K562 (cell line): Measurements from ENCODE around the gene CCR2. TPM values are rescaled to one million over a fixed set of nuclear protein-coding genes. Genes with fewer than 3 reads are reported as not detected.

Experiments used
- CBFA2T2 ChIP-seq: fragments of 450-650 bp; conservative IDR thresholded peaks from 2 replicates; pipeline ENCODE4 v1.6.1; 2017; ENCODE audit warnings: mild to moderate bottlenecking
- ELF1 ChIP-seq: fragments of 200-800 bp; sonication (Bioruptor generic); IDR thresholded peaks from 2 replicates; pipeline ENCODE4 v1.6.1; 2016; ENCODE audit warnings: missing genetic modification characterization, missing compliant biosample characterization
- KAT2B ChIP-seq: IDR thresholded peaks from one replicate; pipeline ENCODE4 v1.6.1; 2012; ENCODE audit warnings: low read depth, mild to moderate bottlenecking, control low read depth, inconsistent platforms, low read length, moderate library complexity
- MTA3 ChIP-seq: fragments of 450-650 bp; formaldehyde crosslinking; IDR thresholded peaks from 2 replicates; pipeline ENCODE4 v1.6.1; 2017; ENCODE audit warnings: mild to moderate bottlenecking, borderline replicate concordance
- NRF1 ChIP-seq, 2 experiments: fragments of 450-650 bp; IDR thresholded peaks in 1 of 2; conservative IDR thresholded peaks in 1 of 2; 2 replicates each; pipeline ENCODE4 v1.6.1; 2014; ENCODE audit warnings: mild to moderate bottlenecking in 2 of 2
- PTBP1 ChIP-seq: fragments of 200-400 bp; formaldehyde crosslinking; IDR thresholded peaks from 2 replicates; pipeline ENCODE4 v1.6.1; 2017; ENCODE audit warnings: low read depth, low read length
- SMAD2 ChIP-seq: fragments of 150-350 bp; IDR thresholded peaks from 2 replicates; pipeline ENCODE4 v1.6.1; 2014; ENCODE audit warnings: low read depth, mild to moderate bottlenecking, low read length
- ZNF589 ChIP-seq: fragments of 200-800 bp; sonication (Bioruptor generic); IDR thresholded peaks from 2 replicates; pipeline ENCODE4 v1.6.1; 2016; ENCODE audit warnings: low read depth, missing genetic modification characterization, missing compliant biosample characterization
- ZNF79 ChIP-seq: fragments of 250-450 bp; sonication (Bioruptor Pico); IDR thresholded peaks from 2 replicates; pipeline ENCODE4 v1.4.0; 2020; ENCODE audit warnings: low read depth, mild to moderate bottlenecking, moderate library complexity
- polyA plus RNA-seq, 8 experiments: library from polyadenylated mRNA; depleted of rRNA in 4 of 8; stranded (reverse) in 5 of 8; unstranded in 3 of 8; fragments of >200 nt; fragmentation: Nextera tagmentation in 2 of 8; fragmentation: Illumina TruSeq in 1 of 8; extraction: Ambion mirVana in 2 of 8; extraction: Trizol in 1 of 8; gene quantifications; 2 replicates each; pipeline versions ENCODE4 v1.2.1 to v1.2.3, GENCODE V29; 2011 to 2014; ENCODE audit warnings: inconsistent platforms in 1 of 8, missing spikeins in 1 of 8
- total RNA-seq, 7 experiments: library from RNA; depleted of rRNA in 6 of 7; stranded (reverse); fragments of >200 nt in 6 of 7; fragmentation: Illumina TruSeq in 2 of 7; extraction: Trizol in 2 of 7; gene quantifications; 2 replicates each; pipeline versions ENCODE4 v1.2.1 to v1.2.3, GENCODE V29; 2011 to 2021; ENCODE audit warnings: low replicate concordance in 1 of 7
- TF ChIP-seq, protein P1 (sequence below), 2 experiments: fragments of 450-650 bp; IDR thresholded peaks; 2 replicates each; pipeline ENCODE4 v1.6.1; 2016; ENCODE audit warnings: mild to moderate bottlenecking in 2 of 2, borderline replicate concordance in 1 of 2, low read depth in 1 of 2, moderate library complexity in 1 of 2
- TF ChIP-seq, protein P2 (sequence below): sonication (generic); formaldehyde crosslinking; IDR thresholded peaks from 2 replicates; pipeline ENCODE4 v1.8.1; 2023; ENCODE audit warnings: missing genetic modification reagents, mild to moderate bottlenecking, borderline replicate concordance
- TF ChIP-seq, protein P3 (sequence below): fragments of 450-650 bp; IDR thresholded peaks from one replicate; pipeline ENCODE4 v1.6.1; 2018; ENCODE audit warnings: mild to moderate bottlenecking, moderate library complexity; ENCODE audit not compliant: partially characterized antibody

The CCR2 gene
- total and polyA plus RNA-seq, 9 of the 15 experiments (the other 6 are each of a cell fraction or from before 2014, with no cell fraction given) = not detected

DNA sequence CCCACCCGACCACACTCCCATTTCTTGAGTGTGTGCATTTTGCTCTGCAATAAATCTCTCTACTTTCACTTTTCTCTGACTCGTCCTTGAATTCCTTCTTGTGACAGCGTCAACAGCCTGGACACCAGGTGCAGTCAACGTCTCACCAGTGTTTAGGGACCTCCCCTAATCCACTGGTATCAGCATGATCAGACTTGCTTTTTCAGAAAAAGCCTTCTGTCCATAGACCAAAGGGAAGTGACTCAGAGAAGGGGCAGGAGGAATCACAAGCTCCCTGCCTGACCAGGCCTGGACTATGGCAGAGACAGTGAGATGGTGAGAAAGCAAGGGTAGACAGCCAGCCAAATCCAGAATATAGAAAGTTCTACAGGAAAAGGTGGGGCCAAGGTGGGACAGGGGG lies 32.3 kb downstream of the CCR2 start (continued):
- TF ChIP-seq, protein P1, sequence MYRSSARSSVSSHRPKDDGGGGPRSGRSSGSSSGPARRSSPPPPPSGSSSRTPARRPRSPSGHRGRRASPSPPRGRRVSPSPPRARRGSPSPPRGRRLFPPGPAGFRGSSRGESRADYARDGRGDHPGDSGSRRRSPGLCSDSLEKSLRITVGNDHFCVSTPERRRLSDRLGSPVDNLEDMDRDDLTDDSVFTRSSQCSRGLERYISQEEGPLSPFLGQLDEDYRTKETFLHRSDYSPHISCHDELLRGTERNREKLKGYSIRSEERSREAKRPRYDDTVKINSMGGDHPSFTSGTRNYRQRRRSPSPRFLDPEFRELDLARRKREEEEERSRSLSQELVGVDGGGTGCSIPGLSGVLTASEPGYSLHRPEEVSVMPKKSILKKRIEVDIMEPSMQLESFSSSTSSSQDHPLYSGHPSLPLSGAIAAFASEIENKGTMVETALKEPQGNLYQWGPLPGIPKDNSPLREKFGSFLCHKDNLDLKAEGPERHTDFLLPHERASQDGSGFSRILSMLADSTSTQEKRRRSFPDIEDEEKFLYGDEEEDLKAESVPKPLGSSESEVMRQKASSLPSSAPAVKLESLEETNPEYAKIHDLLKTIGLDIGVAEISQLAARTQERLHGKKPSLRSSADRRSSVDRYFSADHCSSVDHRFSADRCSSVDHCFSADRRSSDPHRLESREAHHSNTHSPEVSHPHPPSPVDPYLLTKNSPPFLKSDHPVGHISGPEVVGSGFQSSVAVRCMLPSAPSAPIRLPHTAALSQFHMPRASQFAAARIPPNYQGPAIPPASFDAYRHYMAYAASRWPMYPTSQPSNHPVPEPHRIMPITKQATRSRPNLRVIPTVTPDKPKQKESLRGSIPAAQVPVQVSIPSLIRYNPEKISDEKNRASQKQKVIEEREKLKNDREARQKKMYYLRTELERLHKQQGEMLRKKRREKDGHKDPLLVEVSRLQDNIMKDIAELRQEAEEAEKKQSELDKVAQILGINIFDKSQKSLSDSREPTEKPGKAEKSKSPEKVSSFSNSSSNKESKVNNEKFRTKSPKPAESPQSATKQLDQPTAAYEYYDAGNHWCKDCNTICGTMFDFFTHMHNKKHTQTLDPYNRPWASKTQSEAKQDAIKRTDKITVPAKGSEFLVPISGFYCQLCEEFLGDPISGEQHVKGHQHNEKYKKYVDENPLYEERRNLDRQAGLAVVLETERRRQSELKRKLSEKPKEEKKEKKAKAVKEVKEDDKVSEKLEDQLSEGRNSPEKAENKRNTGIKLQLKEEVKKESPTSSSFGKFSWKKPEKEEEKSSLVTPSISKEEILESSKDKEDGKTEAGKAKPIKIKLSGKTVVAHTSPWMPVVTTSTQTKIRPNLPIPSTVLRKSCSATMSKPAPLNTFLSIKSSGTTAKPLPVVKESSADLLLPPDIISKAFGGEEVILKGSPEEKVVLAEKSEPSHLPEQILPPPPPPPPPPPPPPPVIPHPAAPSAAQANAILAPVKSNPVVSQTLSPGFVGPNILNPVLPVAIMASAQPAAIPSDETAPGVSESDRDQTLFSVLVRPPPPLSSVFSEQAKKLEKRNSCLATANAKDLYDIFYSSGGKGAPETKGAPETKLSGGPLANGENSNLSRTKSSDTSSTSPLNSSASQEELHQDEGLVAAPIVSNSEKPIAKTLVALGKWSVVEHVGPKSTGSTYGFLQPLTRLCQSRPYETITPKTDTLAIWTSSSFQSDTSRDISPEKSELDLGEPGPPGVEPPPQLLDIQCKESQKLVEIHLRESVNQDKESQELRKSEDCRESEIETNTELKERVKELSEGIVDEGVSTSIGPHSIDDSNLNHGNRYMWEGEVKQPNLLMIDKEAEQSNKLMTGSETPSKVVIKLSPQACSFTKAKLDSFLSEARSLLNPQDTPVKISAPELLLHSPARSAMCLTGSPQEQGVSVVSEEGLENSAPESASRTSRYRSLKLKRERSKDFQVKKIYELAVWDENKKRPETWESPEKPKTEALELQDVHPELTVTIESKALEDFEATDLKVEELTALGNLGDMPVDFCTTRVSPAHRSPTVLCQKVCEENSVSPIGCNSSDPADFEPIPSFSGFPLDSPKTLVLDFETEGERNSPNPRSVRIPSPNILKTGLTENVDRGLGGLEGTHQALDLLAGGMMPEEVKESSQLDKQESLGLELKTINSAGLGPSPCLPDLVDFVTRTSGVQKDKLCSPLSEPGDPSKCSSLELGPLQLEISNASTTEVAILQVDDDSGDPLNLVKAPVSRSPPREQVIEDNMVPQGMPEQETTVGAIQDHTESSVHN (IDR thresholded peaks at IDR 0.05; ENCODE audit: borderline replicate concordance in 1 of 2, low read depth in 1 of 2) = 0 out of 4 replicates have a peak, but pooled peaks of 1 of the 2 experiments have one; percentile 16
- TF ChIP-seq ELF1 (tag) (no peak), NRF1 (conservative IDR thresholded peaks at IDR 0.05 in 1 of 2, IDR thresholded peaks at IDR 0.05 in 1 of 2) (peak in 1 of 2 experiments; percentile 37; a peak in 1 of 4 replicates), SMAD2 (no peak), ZNF79 (CRISPR knock-in tag) (no peak), ZNF589 (CRISPR knock-in tag) (peak; percentile 68; the same call in 1 of the 2 replicates), PTBP1 (no peak), CBFA2T2 (peak; percentile 47), MTA3 (no peak), KAT2B (no peak)
- TF ChIP-seq, protein P2, sequence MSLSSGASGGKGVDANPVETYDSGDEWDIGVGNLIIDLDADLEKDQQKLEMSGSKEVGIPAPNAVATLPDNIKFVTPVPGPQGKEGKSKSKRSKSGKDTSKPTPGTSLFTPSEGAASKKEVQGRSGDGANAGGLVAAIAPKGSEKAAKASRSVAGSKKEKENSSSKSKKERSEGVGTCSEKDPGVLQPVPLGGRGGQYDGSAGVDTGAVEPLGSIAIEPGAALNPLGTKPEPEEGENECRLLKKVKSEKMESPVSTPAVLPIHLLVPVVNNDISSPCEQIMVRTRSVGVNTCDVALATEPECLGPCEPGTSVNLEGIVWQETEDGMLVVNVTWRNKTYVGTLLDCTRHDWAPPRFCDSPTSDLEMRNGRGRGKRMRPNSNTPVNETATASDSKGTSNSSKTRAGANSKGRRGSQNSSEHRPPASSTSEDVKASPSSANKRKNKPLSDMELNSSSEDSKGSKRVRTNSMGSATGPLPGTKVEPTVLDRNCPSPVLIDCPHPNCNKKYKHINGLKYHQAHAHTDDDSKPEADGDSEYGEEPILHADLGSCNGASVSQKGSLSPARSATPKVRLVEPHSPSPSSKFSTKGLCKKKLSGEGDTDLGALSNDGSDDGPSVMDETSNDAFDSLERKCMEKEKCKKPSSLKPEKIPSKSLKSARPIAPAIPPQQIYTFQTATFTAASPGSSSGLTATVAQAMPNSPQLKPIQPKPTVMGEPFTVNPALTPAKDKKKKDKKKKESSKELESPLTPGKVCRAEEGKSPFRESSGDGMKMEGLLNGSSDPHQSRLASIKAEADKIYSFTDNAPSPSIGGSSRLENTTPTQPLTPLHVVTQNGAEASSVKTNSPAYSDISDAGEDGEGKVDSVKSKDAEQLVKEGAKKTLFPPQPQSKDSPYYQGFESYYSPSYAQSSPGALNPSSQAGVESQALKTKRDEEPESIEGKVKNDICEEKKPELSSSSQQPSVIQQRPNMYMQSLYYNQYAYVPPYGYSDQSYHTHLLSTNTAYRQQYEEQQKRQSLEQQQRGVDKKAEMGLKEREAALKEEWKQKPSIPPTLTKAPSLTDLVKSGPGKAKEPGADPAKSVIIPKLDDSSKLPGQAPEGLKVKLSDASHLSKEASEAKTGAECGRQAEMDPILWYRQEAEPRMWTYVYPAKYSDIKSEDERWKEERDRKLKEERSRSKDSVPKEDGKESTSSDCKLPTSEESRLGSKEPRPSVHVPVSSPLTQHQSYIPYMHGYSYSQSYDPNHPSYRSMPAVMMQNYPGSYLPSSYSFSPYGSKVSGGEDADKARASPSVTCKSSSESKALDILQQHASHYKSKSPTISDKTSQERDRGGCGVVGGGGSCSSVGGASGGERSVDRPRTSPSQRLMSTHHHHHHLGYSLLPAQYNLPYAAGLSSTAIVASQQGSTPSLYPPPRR = no peak
- TF ChIP-seq, protein P3, sequence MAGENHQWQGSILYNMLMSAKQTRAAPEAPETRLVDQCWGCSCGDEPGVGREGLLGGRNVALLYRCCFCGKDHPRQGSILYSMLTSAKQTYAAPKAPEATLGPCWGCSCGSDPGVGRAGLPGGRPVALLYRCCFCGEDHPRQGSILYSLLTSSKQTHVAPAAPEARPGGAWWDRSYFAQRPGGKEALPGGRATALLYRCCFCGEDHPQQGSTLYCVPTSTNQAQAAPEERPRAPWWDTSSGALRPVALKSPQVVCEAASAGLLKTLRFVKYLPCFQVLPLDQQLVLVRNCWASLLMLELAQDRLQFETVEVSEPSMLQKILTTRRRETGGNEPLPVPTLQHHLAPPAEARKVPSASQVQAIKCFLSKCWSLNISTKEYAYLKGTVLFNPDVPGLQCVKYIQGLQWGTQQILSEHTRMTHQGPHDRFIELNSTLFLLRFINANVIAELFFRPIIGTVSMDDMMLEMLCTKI = no peak
